ENCODE results near the gene UBIAD1. TPM values are rescaled to one million over a fixed set of nuclear protein-coding genes. Genes with fewer than 3 reads are reported as not detected.

Gene UBIAD1
- total RNA-seq, 1 donor from 2014 or later, result 30.5 TPM

- DNase-seq (ENCODE audit: low spot score), result no peak
- peaks cover 8% of the 10 kb centered on the region for H3K27me3 Mint-ChIP-seq (ENCODE audit: insufficient read depth)
- intact Hi-C loops (cut with micrococcal nuclease), result no loop called here
- H3K27ac Mint-ChIP-seq, result no peak overlapping the region
- H3K9me3 Mint-ChIP-seq, result no peaks in the 10 kb centered on the region
- no peaks in the 10 kb centered on the region for H3K36me3 Mint-ChIP-seq (ENCODE audit: low read depth)
- H3K4me1 Mint-ChIP-seq (ENCODE audit: low read depth), result no peaks in the 10 kb centered on the region
- H3K4me3 Mint-ChIP-seq, result no peak overlapping the region
Observed at GRCh38 chr1:11307852-11308251, 34.9 kb downstream of the UBIAD1 start.

- Mint-ChIP-seq H3K27ac (no peak overlapping the region), H3K4me3 (no peak overlapping the region), H3K9me3 (no peaks in the 10 kb centered on the region), H3K4me1 (ENCODE audit: low read depth) (no peaks in the 10 kb centered on the region), H3K27me3 (ENCODE audit: insufficient read depth) (peaks cover 11% of the 10 kb centered on the region), H3K36me3 (ENCODE audit: low read depth) (no peaks in the 10 kb centered on the region)
- no peak for DNase-seq (ENCODE audit: low spot score)
- intact Hi-C loops (cut with micrococcal nuclease), result no loop called here
Observed at GRCh38 chr1:11308699-11309224, 35.8 kb downstream of the UBIAD1 start.

GRCh38 chr1:11309385-11309784 is 36.4 kb downstream of the UBIAD1 start:
- no peak overlapping the region for H3K4me3 Mint-ChIP-seq
- no peaks in the 10 kb centered on the region for H3K36me3 Mint-ChIP-seq (ENCODE audit: low read depth)
- intact Hi-C loops (cut with micrococcal nuclease), result no loop called here
- H3K9me3 Mint-ChIP-seq, result no peaks in the 10 kb centered on the region
- H3K4me1 Mint-ChIP-seq (ENCODE audit: low read depth), result no peaks in the 10 kb centered on the region
- H3K27ac Mint-ChIP-seq, result no peak overlapping the region
- DNase-seq (ENCODE audit: low spot score), result no peak
- H3K27me3 Mint-ChIP-seq (ENCODE audit: insufficient read depth), result peaks cover 11% of the 10 kb centered on the region

GRCh38 chr1:11311816-11312755 is 39.1 kb downstream of the UBIAD1 start:
- H3K36me3 Mint-ChIP-seq (ENCODE audit: low read depth), result no peaks in the 10 kb centered on the region

GRCh38 chr1:11314959-11315358 is 42.0 kb downstream of the UBIAD1 start:
- Mint-ChIP-seq H3K4me3 (no peak overlapping the region), H3K27me3 (ENCODE audit: insufficient read depth) (peaks cover 10% of the 10 kb centered on the region), H3K4me1 (ENCODE audit: low read depth) (peaks cover 1% of the 10 kb centered on the region), H3K27ac (no peak overlapping the region), H3K36me3 (ENCODE audit: low read depth) (no peaks in the 10 kb centered on the region), H3K9me3 (no peaks in the 10 kb centered on the region)
- DNase-seq (ENCODE audit: low spot score), result no peak
- intact Hi-C loops (cut with micrococcal nuclease), result no loop called here

More at GRCh38 chr1:11311816-11312755, 39.1 kb downstream of the UBIAD1 start:
- H3K27me3 Mint-ChIP-seq (ENCODE audit: insufficient read depth), result peaks cover 11% of the 10 kb centered on the region
- intact Hi-C loops (cut with micrococcal nuclease), result no loop called here
- no peak overlapping the region for H3K27ac Mint-ChIP-seq
- no peak for DNase-seq (ENCODE audit: low spot score)
- H3K4me1 Mint-ChIP-seq (ENCODE audit: low read depth), result no peaks in the 10 kb centered on the region
- no peaks in the 10 kb centered on the region for H3K9me3 Mint-ChIP-seq
- no peak overlapping the region for H3K4me3 Mint-ChIP-seq

- H3K36me3 Mint-ChIP-seq (ENCODE audit: low read depth), result no peaks in the 10 kb centered on the region
- H3K27ac Mint-ChIP-seq, result no peak overlapping the region
- intact Hi-C loops (cut with micrococcal nuclease), result no loop called here
- H3K4me1 Mint-ChIP-seq (ENCODE audit: low read depth), result peaks cover 8% of the 10 kb centered on the region
- peaks cover 6% of the 10 kb centered on the region for H3K27me3 Mint-ChIP-seq (ENCODE audit: insufficient read depth)
- no peaks in the 10 kb centered on the region for H3K9me3 Mint-ChIP-seq
- no peak for DNase-seq (ENCODE audit: low spot score)
- no peak overlapping the region for H3K4me3 Mint-ChIP-seq
Observed at GRCh38 chr1:11316701-11317100, 43.7 kb downstream of the UBIAD1 start.

GRCh38 chr1:11318982-11319381 is 46.0 kb downstream of the UBIAD1 start:
- H3K9me3 Mint-ChIP-seq, result no peaks in the 10 kb centered on the region
- no peak overlapping the region for H3K27ac Mint-ChIP-seq
- H3K27me3 Mint-ChIP-seq (ENCODE audit: insufficient read depth), result peaks cover 2% of the 10 kb centered on the region

GRCh38 chr1:11320153-11320936 is 47.3 kb downstream of the UBIAD1 start:
- H3K27ac Mint-ChIP-seq, result no peak overlapping the region
- DNase-seq (ENCODE audit: low spot score), result peak; percentile 7
- intact Hi-C loops (cut with micrococcal nuclease), result loop anchor here (1.0 kb wide), 1 partner anchor 322 kb away; no protein-coding TSS in a partner anchor
- no peaks in the 10 kb centered on the region for H3K36me3 Mint-ChIP-seq (ENCODE audit: low read depth)
- H3K9me3 Mint-ChIP-seq, result no peaks in the 10 kb centered on the region
- no peak overlapping the region for H3K4me3 Mint-ChIP-seq
- H3K27me3 Mint-ChIP-seq (ENCODE audit: insufficient read depth), result peaks cover 2% of the 10 kb centered on the region
- H3K4me1 Mint-ChIP-seq (ENCODE audit: low read depth), result peaks cover 8% of the 10 kb centered on the region

More at GRCh38 chr1:11318982-11319381, 46.0 kb downstream of the UBIAD1 start:
- intact Hi-C loops (cut with micrococcal nuclease), result no loop called here
- no peak for DNase-seq (ENCODE audit: low spot score)
- Mint-ChIP-seq H3K4me1 (ENCODE audit: low read depth) (peaks cover 8% of the 10 kb centered on the region), H3K4me3 (no peak overlapping the region), H3K36me3 (ENCODE audit: low read depth) (no peaks in the 10 kb centered on the region)

GRCh38 chr1:11321656-11322491 is 48.9 kb downstream of the UBIAD1 start:
- intact Hi-C loops (cut with micrococcal nuclease), result no loop called here
- Mint-ChIP-seq H3K4me3 (no peak overlapping the region), H3K36me3 (ENCODE audit: low read depth) (no peaks in the 10 kb centered on the region), H3K27ac (no peak overlapping the region), H3K4me1 (ENCODE audit: low read depth) (peaks cover 8% of the 10 kb centered on the region), H3K27me3 (ENCODE audit: insufficient read depth) (peaks cover 2% of the 10 kb centered on the region), H3K9me3 (no peaks in the 10 kb centered on the region)
- no peak for DNase-seq (ENCODE audit: low spot score)

GRCh38 chr1:11324567-11325165 is 51.7 kb downstream of the UBIAD1 start:
- H3K27ac Mint-ChIP-seq, result no peak overlapping the region
- H3K4me3 Mint-ChIP-seq, result no peak overlapping the region
- no peak for DNase-seq (ENCODE audit: low spot score)
- no peaks in the 10 kb centered on the region for H3K9me3 Mint-ChIP-seq
- intact Hi-C loops (cut with micrococcal nuclease), result no loop called here
- H3K27me3 Mint-ChIP-seq (ENCODE audit: insufficient read depth), result no peaks in the 10 kb centered on the region
- no peaks in the 10 kb centered on the region for H3K36me3 Mint-ChIP-seq (ENCODE audit: low read depth)
- peaks cover 8% of the 10 kb centered on the region for H3K4me1 Mint-ChIP-seq (ENCODE audit: low read depth)

- no peaks in the 10 kb centered on the region for H3K27me3 Mint-ChIP-seq (ENCODE audit: insufficient read depth)
- no peak for DNase-seq (ENCODE audit: low spot score)
- H3K27ac Mint-ChIP-seq, result no peak overlapping the region
- H3K36me3 Mint-ChIP-seq (ENCODE audit: low read depth), result no peaks in the 10 kb centered on the region
- no peaks in the 10 kb centered on the region for H3K4me1 Mint-ChIP-seq (ENCODE audit: low read depth)
- H3K4me3 Mint-ChIP-seq, result no peak overlapping the region
- H3K9me3 Mint-ChIP-seq, result no peaks in the 10 kb centered on the region
- intact Hi-C loops (cut with micrococcal nuclease), result no loop called here
Observed at GRCh38 chr1:11326070-11326469, 53.1 kb downstream of the UBIAD1 start.

GRCh38 chr1:11328444-11328843 is 55.4 kb downstream of the UBIAD1 start:
- DNase-seq (ENCODE audit: low spot score), result no peak
- no peak overlapping the region for H3K27ac Mint-ChIP-seq
- no peaks in the 10 kb centered on the region for H3K4me1 Mint-ChIP-seq (ENCODE audit: low read depth)
- intact Hi-C loops (cut with micrococcal nuclease), result no loop called here
- H3K9me3 Mint-ChIP-seq, result no peaks in the 10 kb centered on the region
- no peak overlapping the region for H3K4me3 Mint-ChIP-seq
- no peaks in the 10 kb centered on the region for H3K36me3 Mint-ChIP-seq (ENCODE audit: low read depth)
- H3K27me3 Mint-ChIP-seq (ENCODE audit: insufficient read depth), result no peaks in the 10 kb centered on the region
